K562 (cell line): Measurements from ENCODE around the gene MAGI1. TPM values are rescaled to one million over a fixed set of nuclear protein-coding genes. Genes with fewer than 3 reads are reported as not detected.

ENCODE experiments used
- ATAC-seq: fragments of 200-7000 bp; cut with Tn5 transposase; 3 replicates; pipeline ENCODE4 v1.9.1; 2020; ENCODE audit warnings: moderate library complexity
- BruUV-seq: library from RNA; stranded (reverse); fragments of 400-500 nt; replicated peaks from 2 replicates; lab custom pipeline; 2021; lab: Mats Ljungman, UMichigan
- CTCF ChIA-PET: fragments of 300-600 bp; formaldehyde crosslinking; extraction: SDS; loops from one replicate; lab custom pipeline; 2021; ENCODE audit warnings: low intra/inter-chr PET ratio; lab: Yijun Ruan, JAX
- POLR2A ChIA-PET: fragments of 300-600, 350-650 bp; sonication (Branson Sonifier 250); formaldehyde crosslinking; extraction: SDS; loops from one replicate; lab custom pipeline; 2021; ENCODE audit warnings: antibody characterized with exemption, inconsistent platforms; lab: Yijun Ruan, JAX
- DNase-seq, 4 experiments: peaks; one replicate each; pipeline versions ENCODE4 v3.0.0 to v3.0.0-alpha.2; 2011 to 2018; ENCODE audit warnings: low spot score in 3 of 4, mixed read lengths in 3 of 4; ENCODE audit errors: extremely low read depth in 1 of 4
- FAIRE-seq: peaks from 2 replicates; lab custom pipeline; 2011; peaks lifted over from hg19 to GRCh38; lab: Jason Lieb, UNC
- H2AFZ ChIP-seq: 2 replicates; pipeline ENCODE4 v1.6.0; 2011; ENCODE audit warnings: low read depth, low read length, control low read depth, inconsistent platforms
- H3K27ac ChIP-seq: fragments of 200-600 bp; 3 replicates; pipeline ENCODE4 v1.8.0; 2011; ENCODE audit warnings: low read depth, mild to moderate bottlenecking, control low read depth, inconsistent platforms, low read length, moderate library complexity, mixed read lengths; ENCODE audit errors: extremely low read depth
- H3K27me3 ChIP-seq, 2 experiments: fragments of 300-600 bp in 1 of 2; 2 replicates in 1 of 2; 3 replicates in 1 of 2; pipeline versions ENCODE4 v1.6.0 to v1.8.0; 2011; ENCODE audit warnings: inconsistent platforms in 2 of 2, low read length in 2 of 2, mild to moderate bottlenecking in 1 of 2, mixed read lengths in 1 of 2, moderate library complexity in 1 of 2; ENCODE audit not compliant: control insufficient read depth in 2 of 2, insufficient read depth in 2 of 2
- H3K36me3 ChIP-seq: fragments of 300-600 bp; 3 replicates; pipeline ENCODE4 v1.8.0; 2011; ENCODE audit warnings: mild to moderate bottlenecking, low read length, inconsistent platforms; ENCODE audit not compliant: control insufficient read depth, insufficient read depth
- H3K4me1 ChIP-seq, 2 experiments: fragments of 200-600 bp in 1 of 2; replicated peaks in 1 of 2; 2 replicates in 1 of 2; 3 replicates in 1 of 2; pipeline versions ENCODE4 v1.5.1 to v1.8.0; 2011; ENCODE audit warnings: inconsistent platforms in 2 of 2, low read length in 2 of 2, mild to moderate bottlenecking in 1 of 2, mixed read lengths in 1 of 2, moderate library complexity in 1 of 2; ENCODE audit not compliant: control insufficient read depth in 2 of 2, insufficient read depth in 2 of 2
- H3K4me2 ChIP-seq: 2 replicates; pipeline ENCODE4 v1.6.1; 2011; ENCODE audit warnings: low read length, control low read depth, inconsistent platforms, mixed read lengths; ENCODE audit not compliant: insufficient read depth
- H3K4me3 ChIP-seq: fragments of 200-600 bp; sonication (generic), shearing (Covaris generic); 2 replicates; pipeline ENCODE4 v1.5.1; 2016; ENCODE audit warnings: control low read depth, inconsistent platforms
- H3K79me2 ChIP-seq: fragments of 200-600 bp; 3 replicates; pipeline ENCODE4 v1.8.0; 2011; ENCODE audit warnings: low read length, inconsistent platforms; ENCODE audit not compliant: control insufficient read depth, insufficient read depth
- H3K9ac ChIP-seq, 2 experiments: 2 replicates each; pipeline versions ENCODE4 v1.6.0 to v1.6.1; 2011; ENCODE audit warnings: low read depth in 2 of 2, low read length in 2 of 2, control low read depth in 1 of 2, inconsistent platforms in 1 of 2, mild to moderate bottlenecking in 1 of 2, mixed read lengths in 1 of 2; ENCODE audit not compliant: insufficient read depth in 1 of 2
- H3K9me1 ChIP-seq: one replicate; pipeline ENCODE4 v1.6.0; 2011; ENCODE audit warnings: inconsistent platforms, mild to moderate bottlenecking, low read length, moderate library complexity; ENCODE audit not compliant: control insufficient read depth, insufficient read depth
- H3K9me3 ChIP-seq: replicated peaks from 2 replicates; pipeline ENCODE4 v1.5.1; 2011; ENCODE audit warnings: low read depth, low read length, inconsistent platforms; ENCODE audit not compliant: control insufficient read depth, insufficient read depth
- H4K20me1 ChIP-seq: replicated peaks from 2 replicates; pipeline ENCODE4 v1.6.1; 2011; ENCODE audit warnings: low read length, inconsistent platforms, mixed read lengths; ENCODE audit not compliant: control insufficient read depth, insufficient read depth
- EGR1 ChIP-seq: fragments of 450-650 bp; conservative IDR thresholded peaks from 2 replicates; pipeline ENCODE4 v1.6.1; 2017; ENCODE audit warnings: mild to moderate bottlenecking
- L3MBTL2 ChIP-seq: fragments of 450-650 bp; IDR thresholded peaks from 2 replicates; pipeline ENCODE4 v1.6.1; 2016; ENCODE audit warnings: mild to moderate bottlenecking, moderate library complexity
- PHB2 ChIP-seq: fragments of 450-650 bp; IDR thresholded peaks from 2 replicates; pipeline ENCODE4 v1.6.1; 2017; ENCODE audit warnings: low read depth
- RBFOX2 ChIP-seq: fragments of 200-400 bp; formaldehyde crosslinking; IDR thresholded peaks from 2 replicates; pipeline ENCODE4 v1.6.1; 2017; ENCODE audit warnings: low read depth, mild to moderate bottlenecking, low read length, moderate library complexity
- TAF7 ChIP-seq: fragments of 450-650 bp; IDR thresholded peaks from 2 replicates; pipeline ENCODE4 v1.6.1; 2016; ENCODE audit warnings: missing genetic modification characterization, missing compliant biosample characterization
- ZBTB7A ChIP-seq: IDR thresholded peaks from 2 replicates; pipeline ENCODE4 v1.6.1; 2011; ENCODE audit warnings: low read depth, mild to moderate bottlenecking, low read length, moderate library complexity, borderline replicate concordance; ENCODE audit not compliant: control insufficient read depth
- WGBS: fragments of 100-300 bp; shearing (Covaris generic); methylation state at CpG from one replicate; pipeline ENCODE4 v1.1.6; 2016; ENCODE audit warnings: low coverage, mixed read lengths; ENCODE audit not compliant: insufficient coverage; ENCODE audit errors: missing lambda C conversion rate; 5-methylcytosine and 5-hydroxymethylcytosine counted together
- in situ Hi-C: fragments of 300-500 bp; cut with MboI; formaldehyde crosslinking; loops from 4 replicates; pipeline ENCODE4 v1.15.0; 2018; ENCODE audit warnings: inconsistent platforms, mixed read lengths
- intact Hi-C: fragments of 100-400 bp; cut with micrococcal nuclease; formaldehyde crosslinking; loops from 2 replicates; pipeline ENCODE4 v1.14.2; 2022
- polyA plus RNA-seq, 8 experiments: library from polyadenylated mRNA; depleted of rRNA in 4 of 8; stranded (reverse) in 5 of 8; unstranded in 3 of 8; fragments of >200 nt; fragmentation: Nextera tagmentation in 2 of 8; fragmentation: Illumina TruSeq in 1 of 8; extraction: Ambion mirVana in 2 of 8; extraction: Trizol in 1 of 8; gene quantifications; 2 replicates each; pipeline versions ENCODE4 v1.2.1 to v1.2.3, GENCODE V29; 2011 to 2014; ENCODE audit warnings: inconsistent platforms in 1 of 8, missing spikeins in 1 of 8
- total RNA-seq, 7 experiments: library from RNA; depleted of rRNA in 6 of 7; stranded (reverse); fragments of >200 nt in 6 of 7; fragmentation: Illumina TruSeq in 2 of 7; extraction: Trizol in 2 of 7; gene quantifications; 2 replicates each; pipeline versions ENCODE4 v1.2.1 to v1.2.3, GENCODE V29; 2011 to 2021; ENCODE audit warnings: low replicate concordance in 1 of 7
- TF ChIP-seq, protein P1 (sequence below): sonication (generic); formaldehyde crosslinking; IDR thresholded peaks from 2 replicates; pipeline ENCODE4 v1.8.1; 2023; ENCODE audit warnings: mild to moderate bottlenecking, missing genetic modification reagents

Gene MAGI1
- total and polyA plus RNA-seq, 9 of the 15 experiments (the other 6 are each of a cell fraction or from before 2014, with no cell fraction given), result 7.8 to 59.4 (median 43.2) TPM

- 0 out of 2 replicates have a peak, but pooled peaks have one; percentile 42 for TF ChIP-seq ZBTB7A
- TF ChIP-seq, protein P1, sequence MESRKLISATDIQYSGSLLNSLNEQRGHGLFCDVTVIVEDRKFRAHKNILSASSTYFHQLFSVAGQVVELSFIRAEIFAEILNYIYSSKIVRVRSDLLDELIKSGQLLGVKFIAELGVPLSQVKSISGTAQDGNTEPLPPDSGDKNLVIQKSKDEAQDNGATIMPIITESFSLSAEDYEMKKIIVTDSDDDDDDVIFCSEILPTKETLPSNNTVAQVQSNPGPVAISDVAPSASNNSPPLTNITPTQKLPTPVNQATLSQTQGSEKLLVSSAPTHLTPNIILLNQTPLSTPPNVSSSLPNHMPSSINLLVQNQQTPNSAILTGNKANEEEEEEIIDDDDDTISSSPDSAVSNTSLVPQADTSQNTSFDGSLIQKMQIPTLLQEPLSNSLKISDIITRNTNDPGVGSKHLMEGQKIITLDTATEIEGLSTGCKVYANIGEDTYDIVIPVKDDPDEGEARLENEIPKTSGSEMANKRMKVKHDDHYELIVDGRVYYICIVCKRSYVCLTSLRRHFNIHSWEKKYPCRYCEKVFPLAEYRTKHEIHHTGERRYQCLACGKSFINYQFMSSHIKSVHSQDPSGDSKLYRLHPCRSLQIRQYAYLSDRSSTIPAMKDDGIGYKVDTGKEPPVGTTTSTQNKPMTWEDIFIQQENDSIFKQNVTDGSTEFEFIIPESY (CRISPR knock-in tag), result peak; percentile 37; the same call in 1 of the 2 replicates
- peak; percentile 43 for TF ChIP-seq L3MBTL2
- 0 out of 2 replicates have a peak, but pooled peaks have one; percentile 12 for TF ChIP-seq EGR1
- TF ChIP-seq, all 486 proteins: peak for 6
These were observed 440.7 kb downstream of the MAGI1 start (continued) for GRCh38 chr3:65597952-65598413.

DNA sequence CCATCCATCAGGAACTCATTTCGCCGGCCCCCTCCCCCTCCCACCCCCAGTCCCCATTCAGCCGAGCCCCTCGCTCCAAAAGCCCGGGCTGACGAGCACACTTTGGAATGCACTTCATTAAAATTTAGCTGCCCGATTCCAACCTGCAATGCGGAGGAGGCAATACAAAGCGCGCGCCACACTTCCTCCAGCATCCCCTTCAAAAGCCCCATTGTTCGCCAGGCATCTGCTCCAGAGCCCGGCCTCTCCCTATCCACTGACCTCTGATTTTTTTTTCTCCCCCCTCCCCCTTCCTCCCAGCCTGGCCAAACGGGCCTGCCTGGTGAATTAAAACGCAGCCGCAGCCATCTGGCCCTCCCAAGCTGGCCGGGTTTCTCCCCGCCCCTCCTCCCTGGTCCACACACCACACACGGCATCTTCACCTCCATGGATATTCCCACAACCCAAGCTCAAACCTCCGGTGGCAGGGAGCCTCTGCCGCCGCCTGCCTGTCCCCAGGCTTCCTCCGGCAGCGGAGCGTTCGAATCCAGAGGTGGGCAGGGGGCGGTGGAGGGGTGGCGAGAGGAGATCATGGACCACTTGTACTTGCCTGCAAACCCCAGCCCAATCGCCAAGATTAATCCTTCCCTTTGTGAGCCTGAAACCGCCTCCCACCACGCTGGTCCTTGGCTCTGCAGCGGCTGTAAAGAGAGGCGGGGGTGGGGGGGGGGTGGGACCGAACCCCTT, 441.3 kb downstream of the MAGI1 start:
- no TSS peak for BruUV-seq

More for the DNA sequence above, 441.3 kb downstream of the MAGI1 start:
- H3K9me3 ChIP-seq, result no peaks in the 10 kb centered on the region
- WGBS, result 28% methylated on average over 15 of the region's 34 CpGs
- peaks cover 51% of the 10 kb centered on the region for H3K79me2 ChIP-seq
- DNase-seq (no peak), ATAC-seq (peak; percentile 9; the same call in 2 of the 3 replicates), FAIRE-seq (no peak)
- H3K27ac ChIP-seq, result no peak overlapping the region
- CTCF ChIA-PET, result no interaction called here
- no peaks in the 10 kb centered on the region for H3K9me1 ChIP-seq
- peak overlapping the region; percentile 9; the same call in 1 of the 2 replicates for H2AFZ ChIP-seq
- no peaks in the 10 kb centered on the region for H3K36me3 ChIP-seq
- H3K4me3 ChIP-seq, result peak overlapping the region; percentile 45
- peak overlapping the region; percentile 25 to 82 for H3K9ac ChIP-seq
- no peaks in the 10 kb centered on the region for H3K27me3 ChIP-seq
- no peaks in the 10 kb centered on the region for H4K20me1 ChIP-seq
- peaks cover 11 to 31% of the 10 kb centered on the region in 2 experiments; a peak in 4 of 5 replicates for H3K4me1 ChIP-seq
- intact Hi-C loops (loop anchor here (10.0 kb wide), 1 partner anchor 137 kb away; no protein-coding TSS in a partner anchor), in situ Hi-C loops (no loop called here)
- peak overlapping the region; percentile 66; the same call in 1 of the 2 replicates for H3K4me2 ChIP-seq
- TF ChIP-seq PHB2, result no peak
- peak; percentile 60 for TF ChIP-seq RBFOX2
- no peak for TF ChIP-seq TAF7 (tag)
- TF ChIP-seq, all 486 proteins: peak for 1
- POLR2A ChIA-PET, result interaction anchor here (1.0 kb wide), 1 partner anchor 30 kb away, joined by 3 read pairs; no protein-coding TSS in a partner anchor
